Smooth muscle cell (in vitro differentiated cells): ENCODE data around the gene CMTM2. TPM values are rescaled to one million over a fixed set of nuclear protein-coding genes. Genes with fewer than 3 reads are reported as not detected.
"Not testable (repeated sequence)": the region's sequence is repeated elsewhere in the genome, so short reads cannot be mapped to it uniquely, and the experiment has no call there.

Experiments used
- DNase-seq: peaks from one replicate; lab custom pipeline; 2025; ENCODE audit not compliant: unreplicated experiment; lab: John Stamatoyannopoulos, UW
- H2AFZ ChIP-seq: fragments of 200-600 bp; sonication (generic); 2 replicates; pipeline ENCODE4 v1.6.0; 2016; ENCODE audit warnings: antibody characterized with exemption, low read depth, mild to moderate bottlenecking
- H3F3A ChIP-seq: fragments of 200-600 bp; sonication (generic); 2 replicates; pipeline ENCODE4 v1.6.0; 2017; ENCODE audit warnings: antibody characterized with exemption, low read depth
- H3K27ac ChIP-seq: fragments of 200-600 bp; sonication (generic); 2 replicates; pipeline ENCODE4 v1.5.1; 2016; ENCODE audit warnings: low read depth, mild to moderate bottlenecking
- H3K27me3 ChIP-seq: fragments of 200-600 bp; sonication (generic); 2 replicates; pipeline ENCODE4 v1.6.1; 2016; ENCODE audit warnings: low read depth, mild to moderate bottlenecking
- H3K36me3 ChIP-seq: fragments of 200-600 bp; sonication (generic); 2 replicates; pipeline ENCODE4 v1.5.1; 2016; ENCODE audit warnings: low read depth
- H3K4me1 ChIP-seq: fragments of 200-600 bp; sonication (generic); 2 replicates; pipeline ENCODE4 v1.5.1; 2016; ENCODE audit warnings: low read depth
- H3K4me2 ChIP-seq: fragments of 200-600 bp; sonication (generic); 2 replicates; pipeline ENCODE4 v1.6.0; 2016; ENCODE audit warnings: mild to moderate bottlenecking
- H3K4me3 ChIP-seq: fragments of 200-600 bp; sonication (generic); 2 replicates; pipeline ENCODE4 v1.5.1; 2016; ENCODE audit warnings: mild to moderate bottlenecking
- H3K79me2 ChIP-seq: fragments of 200-600 bp; sonication (generic); 2 replicates; pipeline ENCODE4 v1.6.0; 2016; ENCODE audit warnings: low read depth, mild to moderate bottlenecking
- H3K9ac ChIP-seq: fragments of 200-600 bp; sonication (generic); 2 replicates; pipeline ENCODE4 v1.6.0; 2016; ENCODE audit warnings: low read depth
- H3K9me3 ChIP-seq: fragments of 200-600 bp; sonication (generic); replicated peaks from 2 replicates; pipeline ENCODE4 v1.5.1; 2016; ENCODE audit warnings: low read depth
- H4K20me1 ChIP-seq: fragments of 200-600 bp; sonication (generic); 2 replicates; pipeline ENCODE4 v1.6.0; 2016; ENCODE audit warnings: low read depth
- CTCF ChIP-seq: fragments of 200-600 bp; sonication (generic); IDR thresholded peaks from 2 replicates; pipeline ENCODE4 v1.5.1; 2017; ENCODE audit warnings: borderline replicate concordance, mild to moderate bottlenecking, antibody characterized with exemption; ENCODE audit not compliant: insufficient read depth, poor library complexity, severe bottlenecking
- WGBS: methylation state at CpG from one replicate; pipeline ENCODE4 v1.1.7; 2016; ENCODE audit warnings: low lambda C conversion rate; 5-methylcytosine and 5-hydroxymethylcytosine counted together
- polyA plus RNA-seq: library from polyadenylated mRNA; unstranded; fragments of >200 nt; fragmentation: Nextera tagmentation; extraction: Ambion mirVana; gene quantifications from 2 replicates; pipeline ENCODE4 v1.2.1, GENCODE V29; 2016
- total RNA-seq: library from RNA; depleted of rRNA; stranded (reverse); fragments of >200 nt; gene quantifications from 2 replicates; pipeline ENCODE4 v1.2.3, GENCODE V29; 2014

CMTM2 gene
- total and polyA plus RNA-seq, 2 experiments from 2014 or later, result not detected

DNA sequence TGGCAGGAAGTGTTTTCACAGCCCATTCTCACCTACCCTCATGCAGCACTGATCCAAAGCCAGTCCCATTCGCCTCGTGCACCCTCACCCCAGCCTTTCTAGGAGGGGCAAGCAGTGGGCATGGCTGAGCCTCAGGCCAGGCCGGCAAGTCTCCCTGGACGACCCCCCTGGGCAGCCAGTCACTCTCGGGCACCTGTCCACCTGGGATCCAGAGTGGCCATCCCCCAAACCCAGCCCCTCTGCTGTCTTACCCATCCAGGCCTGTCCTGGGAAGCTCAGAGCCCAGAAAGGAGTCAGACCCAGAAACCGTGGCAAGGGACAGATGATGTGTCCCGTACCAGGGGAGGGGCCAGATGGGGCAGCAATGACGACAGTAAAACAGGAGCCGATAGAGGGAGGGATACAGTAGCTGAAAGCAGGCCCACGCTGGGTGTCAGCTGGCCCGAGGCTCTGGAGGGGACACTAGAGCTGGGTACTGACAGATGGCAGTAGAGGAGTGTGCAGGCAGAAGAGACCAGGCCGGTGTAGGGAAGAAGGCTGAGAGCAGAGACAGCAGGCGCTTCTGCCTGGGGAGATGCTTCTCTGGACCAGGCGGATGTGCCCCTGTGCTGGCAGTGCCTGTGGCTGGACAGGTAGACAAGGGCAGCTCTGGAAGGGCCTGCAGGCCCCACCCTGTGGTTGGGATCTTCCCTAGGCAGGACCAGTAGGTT is 31.0 kb downstream of the CMTM2 start:
- H3K9me3 ChIP-seq, result no peaks in the 10 kb centered on the region
- no peak overlapping the region for H3K27ac ChIP-seq
- H3K36me3 ChIP-seq, result no peaks in the 10 kb centered on the region
- H3K79me2 ChIP-seq, result peaks cover 9% of the 10 kb centered on the region
- no peaks in the 10 kb centered on the region for H3F3A ChIP-seq
- peaks cover 8% of the 10 kb centered on the region for H3K4me1 ChIP-seq
- peaks cover 69% of the 10 kb centered on the region for H4K20me1 ChIP-seq
- H3K4me3 ChIP-seq, result no peak overlapping the region
- no peak for TF ChIP-seq CTCF
- no peak for DNase-seq
- no peak overlapping the region for H3K9ac ChIP-seq
- H3K4me2 ChIP-seq, result no peak overlapping the region
- no peaks in the 10 kb centered on the region for H3K27me3 ChIP-seq
- 94% methylated on average over 14 of the region's 14 CpGs for WGBS
- H2AFZ ChIP-seq, result no peak overlapping the region

DNA sequence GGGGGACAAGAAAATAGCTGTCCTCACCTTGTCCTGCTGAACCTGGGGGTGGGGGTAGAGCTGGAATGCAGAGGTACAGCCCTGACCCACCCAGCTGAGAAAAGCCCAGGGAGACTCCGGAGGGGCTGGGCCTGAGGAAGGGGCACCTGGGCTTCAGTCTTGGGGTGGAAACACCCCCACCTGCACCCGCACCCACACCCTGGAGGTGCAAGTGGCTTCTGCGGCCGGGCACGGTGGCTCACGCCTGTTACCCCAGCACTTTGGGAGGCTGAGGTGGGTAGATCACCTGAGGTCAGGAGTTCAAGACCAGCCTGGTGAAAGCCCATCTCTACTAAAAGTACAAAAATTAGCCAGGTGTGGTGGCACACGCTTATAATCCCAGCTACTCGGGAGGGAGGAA is 32.6 kb downstream of the CMTM2 start:
- H3K4me1 ChIP-seq, H3K27ac ChIP-seq, H2AFZ ChIP-seq, H3K9me3 ChIP-seq, DNase-seq, H3K4me2 ChIP-seq, H3K36me3 ChIP-seq, H3F3A ChIP-seq, H3K4me3 ChIP-seq, H3K27me3 ChIP-seq, H3K9ac ChIP-seq, H3K79me2 ChIP-seq: not testable (repeated sequence)
- peaks cover 55% of the 10 kb centered on the region for H4K20me1 ChIP-seq
- 96% methylated on average over 8 of the region's 8 CpGs for WGBS

GRCh38 chr16:66612422-66612821 is 33.2 kb downstream of the CMTM2 start:
- TF ChIP-seq CTCF, result no peak
- Histone ChIP-seq H2AFZ (no peak overlapping the region), H3K9ac (no peak overlapping the region), H3K4me3 (no peak overlapping the region), H4K20me1 (peaks cover 50% of the 10 kb centered on the region), H3K27ac (no peak overlapping the region), H3K4me1 (peaks cover 5% of the 10 kb centered on the region), H3K79me2 (no peaks in the 10 kb centered on the region), H3F3A (no peaks in the 10 kb centered on the region), H3K4me2 (no peak overlapping the region), H3K36me3 (no peaks in the 10 kb centered on the region), H3K9me3 (no peaks in the 10 kb centered on the region), H3K27me3 (no peaks in the 10 kb centered on the region)
- WGBS, result 91% methylated on average over 14 of the region's 14 CpGs
- DNase-seq, result no peak

GRCh38 chr16:66614161-66614802 is 35.0 kb downstream of the CMTM2 start:
- H4K20me1 ChIP-seq, result peaks cover 37% of the 10 kb centered on the region
- no peaks in the 10 kb centered on the region for H3F3A ChIP-seq
- TF ChIP-seq CTCF, result no peak
- no peak overlapping the region for H3K9ac ChIP-seq
- WGBS, result 90% methylated on average over 12 of the region's 12 CpGs
- H3K4me3 ChIP-seq, result no peak overlapping the region
- H3K79me2 ChIP-seq, result no peaks in the 10 kb centered on the region
- H3K4me1 ChIP-seq, result peaks cover 16% of the 10 kb centered on the region
- H3K27me3 ChIP-seq, result no peaks in the 10 kb centered on the region
- H3K27ac ChIP-seq, result no peak overlapping the region
- no peaks in the 10 kb centered on the region for H3K36me3 ChIP-seq
- H3K9me3 ChIP-seq, result no peaks in the 10 kb centered on the region
- no peak for DNase-seq
- H3K4me2 ChIP-seq, result no peak overlapping the region
- H2AFZ ChIP-seq, result no peak overlapping the region
